Stimulated activated CD4-positive, alpha-beta T cell treated with anti-CD3 and anti-CD28 coated beads, Interleukin-1b, Interleukin-23, amount 100 ng/mL, for 1 hour (primary cell): Measurements from ENCODE around the gene AKAP11.

ENCODE experiments used
- DNase-seq, 2 donors: peaks; one replicate each; pipeline ENCODE4 v3.0.0-alpha.2; 2020; ENCODE audit warnings: low read depth in 2 of 2

The AKAP11 gene

GRCh38 chr13:42271337-42272114, 426 bp upstream of the AKAP11 start:
- DNase-seq = peak; percentile 77 to 82

- DNase-seq = no peak
Observed at GRCh38 chr13:42272804-42273175, 838 bp downstream of the AKAP11 start.

DNA sequence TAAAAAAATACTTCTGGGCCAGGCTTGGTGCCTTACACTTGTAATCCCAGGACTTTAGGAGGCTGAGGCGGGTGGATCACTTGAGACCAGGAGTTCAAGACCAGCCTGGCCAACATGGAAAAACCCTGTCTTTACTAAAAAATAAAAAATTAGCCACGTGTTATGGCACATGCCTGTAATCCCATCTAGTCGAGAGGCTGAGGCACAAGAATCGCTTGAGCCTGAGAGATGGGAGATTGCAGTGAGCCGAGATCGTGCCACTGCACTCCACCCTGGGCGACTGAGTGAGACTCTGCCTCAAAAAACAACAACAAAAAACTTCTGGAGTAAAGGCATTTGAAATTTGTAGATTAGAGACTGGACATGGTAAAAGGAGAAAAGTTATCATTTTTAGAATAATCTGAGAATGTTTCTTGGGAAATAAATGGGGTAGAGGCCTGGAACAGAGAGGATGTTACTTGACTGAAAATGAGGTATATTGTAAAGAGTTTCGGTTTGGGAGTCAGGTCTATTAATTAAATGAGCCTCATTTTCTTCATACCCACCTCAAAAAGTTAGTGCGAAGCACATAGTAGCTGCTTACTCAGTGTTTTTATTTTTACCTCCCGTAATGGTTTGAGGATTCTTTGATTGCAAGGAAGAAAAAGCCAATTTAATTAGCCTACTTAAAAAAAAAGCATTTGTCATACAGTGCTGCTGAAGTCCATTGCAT, 2.6 kb downstream of the AKAP11 start:
- no peak for DNase-seq

GRCh38 chr13:42275098-42275471, 3.1 kb downstream of the AKAP11 start:
- DNase-seq = no peak

GRCh38 chr13:42275506-42275905, 3.6 kb downstream of the AKAP11 start:
- no peak for DNase-seq

DNA sequence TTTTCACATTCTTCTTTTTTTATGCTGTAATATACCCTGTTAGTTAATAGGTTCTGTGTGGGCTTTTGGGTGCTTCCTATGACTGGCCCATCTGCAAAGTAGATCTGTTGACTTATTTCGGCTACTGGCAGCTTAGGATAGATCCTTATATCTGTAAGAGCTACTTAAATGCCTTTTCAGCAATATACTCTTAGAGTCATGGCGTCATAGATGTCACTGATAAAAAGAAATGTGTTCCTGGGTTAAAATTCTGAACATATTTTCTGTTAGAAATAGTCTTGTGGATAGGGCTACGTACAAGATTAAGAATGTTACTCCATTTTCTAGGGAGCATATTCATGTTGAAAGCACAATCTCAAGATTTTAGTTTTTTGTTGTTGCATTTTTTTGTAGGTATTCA, 4.7 kb downstream of the AKAP11 start:
- DNase-seq = no peak

DNA sequence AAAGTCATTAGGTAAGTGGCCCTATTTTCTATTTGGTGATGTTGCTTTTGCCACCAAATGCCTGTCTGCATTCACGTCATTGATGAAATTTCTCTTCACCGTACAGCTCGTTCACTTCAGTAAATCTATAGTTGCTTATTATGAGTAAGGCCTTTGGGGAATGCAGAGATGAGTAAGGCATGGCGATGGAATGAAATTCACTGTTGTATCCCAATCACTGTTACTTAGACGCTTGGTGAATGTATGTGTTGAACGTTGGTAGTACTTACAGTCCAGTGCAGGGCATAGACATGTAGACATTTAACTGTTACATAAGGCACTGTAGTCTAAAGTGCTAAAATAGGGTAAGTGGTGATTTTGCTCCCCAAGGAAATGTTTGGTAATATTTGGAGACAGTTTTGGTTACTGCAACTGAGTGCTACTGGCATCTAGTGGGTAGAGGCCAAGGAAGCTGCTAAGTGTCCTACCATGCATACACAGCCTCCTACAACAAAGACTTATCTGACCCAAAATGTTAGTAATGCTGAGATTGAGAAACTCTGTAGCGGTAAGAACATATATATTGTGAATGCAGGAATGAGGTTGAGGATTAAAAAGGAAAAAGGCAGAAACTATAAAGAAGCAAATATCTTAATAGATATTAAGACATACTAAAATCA, 5.8 kb downstream of the AKAP11 start:
- no peak for DNase-seq

- no peak for DNase-seq
Observed at GRCh38 chr13:42279080-42279479, 7.1 kb downstream of the AKAP11 start.

- no peak for DNase-seq
Observed at GRCh38 chr13:42279986-42280385, 8.0 kb downstream of the AKAP11 start.

DNA sequence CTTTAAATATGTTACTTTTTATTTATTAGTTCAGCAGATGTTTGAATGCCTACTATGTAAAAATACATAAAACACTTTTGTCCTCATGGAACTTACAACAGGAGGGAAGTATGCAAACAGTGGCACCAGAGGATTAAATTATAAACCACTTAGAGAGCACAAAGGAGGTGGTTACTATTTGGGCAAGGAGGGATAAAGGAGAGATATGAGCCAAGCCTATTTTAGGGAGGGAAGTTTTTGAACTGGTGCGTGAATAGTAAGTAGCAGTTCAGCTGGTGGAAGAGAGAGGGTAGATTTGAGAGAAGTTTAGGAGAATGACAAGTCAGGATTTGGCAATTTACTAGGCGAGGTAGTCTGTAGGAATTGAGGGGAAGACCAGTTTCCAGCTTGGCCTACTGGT, 8.6 kb downstream of the AKAP11 start:
- no peak for DNase-seq

- no peak for DNase-seq
Observed at GRCh38 chr13:42283574-42283973, 11.6 kb downstream of the AKAP11 start.

GRCh38 chr13:42284068-42284467, 12.1 kb downstream of the AKAP11 start:
- DNase-seq = no peak

- DNase-seq = no peak
Observed at GRCh38 chr13:42298392-42298791, 26.4 kb downstream of the AKAP11 start.

DNA sequence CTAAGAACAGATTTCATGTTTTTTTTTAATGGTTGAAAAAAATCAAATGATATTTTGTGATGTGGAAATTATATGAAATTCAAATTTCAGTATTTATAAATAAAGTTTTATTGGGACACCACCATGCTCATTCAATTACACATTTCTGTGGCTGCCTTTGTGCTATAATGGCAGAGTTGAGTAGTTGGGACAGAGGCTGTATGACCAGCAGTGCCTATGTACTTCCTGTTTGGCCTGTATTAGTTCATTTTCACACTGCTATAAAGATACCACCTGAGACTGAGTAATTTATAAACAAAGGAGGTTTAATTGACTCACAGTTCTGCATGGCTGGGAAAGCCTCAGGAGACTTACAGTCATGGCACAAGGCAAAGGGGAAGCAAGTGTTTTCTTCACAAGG, 33.6 kb downstream of the AKAP11 start:
- no peak for DNase-seq

- DNase-seq = no peak
Observed at GRCh38 chr13:42307461-42307860, 35.5 kb downstream of the AKAP11 start.

GRCh38 chr13:42312817-42313431, 41.0 kb downstream of the AKAP11 start:
- DNase-seq = no peak

DNA sequence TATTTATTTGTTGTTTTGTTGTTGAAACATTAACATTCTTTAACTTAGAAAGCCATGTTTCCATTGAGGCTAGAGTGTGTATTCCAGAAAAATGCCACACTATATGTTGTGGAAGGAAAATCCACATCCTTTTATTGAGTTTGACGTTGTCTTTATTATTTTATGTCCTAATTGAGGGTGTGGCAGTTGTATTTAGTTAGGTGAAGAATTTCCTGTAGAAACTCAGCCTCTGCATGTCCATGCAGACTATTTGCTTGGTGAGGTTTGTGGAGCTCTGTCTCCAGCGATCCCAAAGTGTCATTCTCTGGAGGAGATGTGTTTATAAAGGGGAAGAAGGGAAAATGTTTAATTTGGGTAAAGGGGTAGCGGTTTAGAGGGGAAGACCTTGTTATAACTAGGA, 46.6 kb downstream of the AKAP11 start:
- no peak for DNase-seq

DNA sequence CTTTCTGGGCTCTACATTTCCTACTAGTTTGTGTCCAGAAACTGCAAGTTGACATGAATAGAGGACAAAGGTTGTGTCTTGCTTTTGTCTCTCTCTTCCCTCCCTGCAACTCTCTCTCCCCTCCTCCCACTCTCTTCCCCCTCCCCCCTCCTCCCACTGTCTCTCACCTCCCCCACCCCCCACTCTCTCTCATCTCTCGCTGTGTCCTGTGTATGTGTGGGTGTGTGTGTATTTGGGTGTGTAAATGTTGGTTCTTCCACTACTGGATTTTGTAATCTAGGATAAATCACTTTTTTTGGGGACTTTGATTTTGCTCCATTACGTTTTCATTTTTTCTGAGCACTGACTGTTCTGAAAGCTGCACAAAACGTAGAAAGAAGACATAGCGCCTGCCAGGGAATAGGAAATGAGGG, 48.4 kb downstream of the AKAP11 start:
- DNase-seq = no peak

- DNase-seq = no peak
Observed at GRCh38 chr13:42322806-42323205, 50.9 kb downstream of the AKAP11 start.

GRCh38 chr13:42324704-42325103, 52.8 kb downstream of the AKAP11 start:
- DNase-seq = no peak

DNA sequence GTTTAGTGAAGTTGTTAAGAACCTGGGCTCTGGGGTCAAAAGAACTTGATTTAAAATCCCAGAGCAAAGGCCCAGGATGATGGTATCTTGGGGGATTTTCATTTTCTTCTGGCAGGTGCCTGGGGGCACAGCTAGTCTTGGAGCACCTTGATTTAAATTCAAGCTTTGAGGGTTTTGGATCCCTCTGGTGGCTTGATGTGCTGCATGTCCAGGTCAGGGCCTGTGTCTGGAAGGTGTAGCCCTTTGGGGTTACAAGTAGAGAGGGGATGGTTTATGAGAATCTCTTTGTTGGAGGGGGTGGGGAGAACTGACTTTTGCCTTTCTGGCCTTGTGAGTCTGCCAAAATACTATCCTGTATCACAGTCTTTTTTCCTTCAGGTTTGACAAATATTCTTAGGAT, 55.8 kb downstream of the AKAP11 start:
- DNase-seq = no peak

DNA sequence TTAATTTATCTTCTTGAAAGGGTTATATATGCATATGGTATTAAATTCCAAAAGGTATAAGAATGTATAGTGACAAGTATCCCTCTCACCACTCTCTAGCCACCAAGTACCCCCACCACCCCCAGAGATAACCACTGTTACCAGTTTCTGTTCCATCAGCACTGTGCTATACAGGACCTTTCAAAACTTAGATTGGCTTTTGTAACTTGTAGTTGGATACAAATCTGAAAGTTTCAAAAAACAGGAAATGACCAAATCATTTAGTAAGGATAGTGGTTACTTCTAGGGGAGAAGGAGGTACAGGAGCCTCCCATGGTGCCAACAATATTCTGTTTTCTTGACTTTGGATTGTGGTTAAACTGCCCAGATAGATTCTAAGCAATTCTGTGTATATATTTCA, 56.7 kb downstream of the AKAP11 start:
- DNase-seq = no peak

DNA sequence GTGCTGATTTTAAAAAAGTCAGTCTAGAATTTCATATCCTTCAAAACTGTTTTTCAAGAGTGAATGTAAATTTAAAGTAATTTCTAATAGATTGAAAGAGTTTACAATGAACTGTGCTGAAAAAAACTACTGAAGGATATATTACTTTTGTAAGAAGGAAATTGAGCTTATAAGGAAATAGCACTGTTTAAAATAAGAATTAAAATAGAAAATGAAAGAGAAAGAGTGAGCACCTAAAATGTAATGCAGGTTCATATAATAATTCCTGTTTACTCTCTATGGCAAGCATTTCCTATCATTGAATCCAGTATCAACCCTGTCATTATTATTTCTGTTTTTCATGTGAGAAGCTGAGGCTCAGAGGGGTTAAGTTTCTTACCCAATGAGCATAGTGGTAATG, 57.3 kb downstream of the AKAP11 start:
- no peak for DNase-seq
